HepG2 (cell line): Measurements from ENCODE around the gene ICAM5. TPM values are rescaled to one million over a fixed set of nuclear protein-coding genes. Genes with fewer than 3 reads are reported as not detected.
A peak's percentile ranks its signal among the peaks of the same experiment; 100 is the strongest.

Source experiments
- ATAC-seq: fragments of 200-7000 bp; cut with Tn5 transposase; 3 replicates; pipeline ENCODE4 v1.9.1; 2020; ENCODE audit warnings: mild to moderate bottlenecking, moderate library complexity
- BruUV-seq: library from RNA; stranded (reverse); fragments of 400-500 nt; replicated peaks from 2 replicates; lab custom pipeline; 2021; lab: Mats Ljungman, UMichigan
- CTCF ChIA-PET: fragments of 300-600 bp; formaldehyde crosslinking; extraction: SDS; loops from one replicate; lab custom pipeline; 2021; ENCODE audit warnings: low total read pairs, inconsistent platforms, low intra/inter-chr PET ratio; lab: Yijun Ruan, JAX
- POLR2A ChIA-PET: fragments of 350-600 bp; sonication (Branson Sonifier 250); formaldehyde crosslinking; loops from one replicate; lab custom pipeline; 2020; ENCODE audit warnings: antibody characterized with exemption, inconsistent platforms; lab: Yijun Ruan, JAX
- DNase-seq: peaks from one replicate; pipeline ENCODE4 v3.0.0-alpha.2; 2015; ENCODE audit warnings: low spot score
- FAIRE-seq: peaks from 3 replicates; lab custom pipeline; 2011; peaks lifted over from hg19 to GRCh38; lab: Jason Lieb, UNC
- H2AFZ ChIP-seq: one replicate; pipeline ENCODE4 v1.6.1; 2011; ENCODE audit warnings: low read length, inconsistent platforms
- H3K27ac ChIP-seq: fragments of 300-600 bp; 3 replicates; pipeline ENCODE4 v1.8.0; 2011; ENCODE audit warnings: mixed run types, mild to moderate bottlenecking, mixed read lengths, low read length, inconsistent platforms; ENCODE audit not compliant: insufficient read depth; ENCODE audit errors: extremely low read length
- H3K27me3 ChIP-seq, 2 experiments: fragments of 200-600 bp in 1 of 2; 2 replicates in 1 of 2; 3 replicates in 1 of 2; pipeline versions ENCODE4 v1.6.0 to v1.8.0; 2011; ENCODE audit warnings: low read length in 2 of 2, mild to moderate bottlenecking in 2 of 2, moderate library complexity in 2 of 2, inconsistent platforms in 1 of 2; ENCODE audit not compliant: insufficient read depth in 2 of 2, control insufficient read depth in 1 of 2
- H3K36me3 ChIP-seq, 2 experiments: fragments of 200-600 bp in 1 of 2; replicated peaks in 1 of 2; 2 replicates in 1 of 2; 3 replicates in 1 of 2; pipeline versions ENCODE4 v1.5.1 to v1.8.0; 2011; ENCODE audit warnings: low read length in 2 of 2, inconsistent platforms in 1 of 2; ENCODE audit not compliant: insufficient read depth in 2 of 2, control insufficient read depth in 1 of 2
- H3K4me1 ChIP-seq: 2 replicates; pipeline ENCODE4 v1.5.1; 2012; ENCODE audit warnings: low read length, inconsistent platforms; ENCODE audit not compliant: insufficient read depth
- H3K4me2 ChIP-seq: 2 replicates; pipeline ENCODE4 v1.6.0; 2011; ENCODE audit warnings: low read depth, low read length, inconsistent platforms
- H3K4me3 ChIP-seq, 3 experiments: fragments of 200-600 bp in 1 of 3; sonication (generic), shearing (Covaris generic) in 1 of 3; replicated peaks in 1 of 3; 2 replicates each; pipeline ENCODE4 v1.5.1; 2011 to 2016; ENCODE audit warnings: low read length in 3 of 3, inconsistent platforms in 2 of 3, low read depth in 2 of 3, mild to moderate bottlenecking in 2 of 3, control low read depth in 1 of 3, mixed read lengths in 1 of 3; ENCODE audit not compliant: insufficient read depth in 1 of 3
- H3K79me2 ChIP-seq: one replicate; pipeline ENCODE4 v1.6.1; 2011; ENCODE audit warnings: low read length, inconsistent platforms; ENCODE audit not compliant: insufficient read depth
- H3K9ac ChIP-seq: 2 replicates; pipeline ENCODE4 v1.6.0; 2011; ENCODE audit warnings: mild to moderate bottlenecking, low read depth, low read length, inconsistent platforms; ENCODE audit not compliant: insufficient read depth
- H3K9me3 ChIP-seq: 2 replicates; pipeline ENCODE4 v1.5.1; 2012; ENCODE audit warnings: mild to moderate bottlenecking, low read length
- H4K20me1 ChIP-seq: 2 replicates; pipeline ENCODE4 v1.6.0; 2011; ENCODE audit warnings: inconsistent platforms, mild to moderate bottlenecking, low read length, moderate library complexity; ENCODE audit not compliant: insufficient read depth
- FOXM1 ChIP-seq: sonication (generic); formaldehyde crosslinking; IDR thresholded peaks from 2 replicates; pipeline ENCODE4 v1.5.0; 2020; ENCODE audit warnings: missing genetic modification reagents
- MYNN ChIP-seq: sonication (generic); formaldehyde crosslinking; IDR thresholded peaks from 2 replicates; pipeline ENCODE4 v1.4.0; 2020; ENCODE audit warnings: mild to moderate bottlenecking, low read depth, missing genetic modification reagents
- NCOA1 ChIP-seq: sonication (generic); formaldehyde crosslinking; IDR thresholded peaks from 2 replicates; pipeline ENCODE4 v1.9.0; 2021; ENCODE audit warnings: missing genetic modification reagents
- ZNF136 ChIP-seq: sonication (generic); formaldehyde crosslinking; IDR thresholded peaks from 2 replicates; pipeline ENCODE4 v1.8.1; 2022; ENCODE audit warnings: low read depth, mild to moderate bottlenecking, moderate library complexity, missing genetic modification reagents
- WGBS: methylation state at CpG from one replicate; pipeline ENCODE4 v1.1.6; 2017; ENCODE audit warnings: low lambda C conversion rate; 5-methylcytosine and 5-hydroxymethylcytosine counted together
- in situ Hi-C: cut with HindIII; loops from 2 replicates; pipeline ENCODE4 v1.10.0; 2017; ENCODE audit warnings: low pct_unique_long_range_greater_than_20kb; ENCODE audit not compliant: extremely low pct_ligation_motif_present
- intact Hi-C: fragments of 100-400 bp; cut with micrococcal nuclease; formaldehyde crosslinking; loops from one replicate; pipeline ENCODE4 v1.10.0; 2022; ENCODE audit not compliant: unreplicated experiment
- polyA plus RNA-seq, 8 experiments: library from polyadenylated mRNA; depleted of rRNA in 3 of 8; stranded (reverse) in 7 of 8; unstranded in 1 of 8; fragments of >200 nt; fragmentation: Illumina TruSeq in 4 of 8; extraction: Trizol in 4 of 8; gene quantifications; 2 replicates each; pipeline versions ENCODE4 v1.2.1 to v1.2.3, GENCODE V29; 2011 to 2016; ENCODE audit warnings: low read depth in 4 of 8, missing spikeins in 1 of 8, mixed read lengths in 1 of 8; ENCODE audit not compliant: insufficient read depth in 1 of 8
- total RNA-seq, 5 experiments: library from RNA; depleted of rRNA; stranded (reverse); fragments of >200 nt; fragmentation: Illumina TruSeq; extraction: Trizol; gene quantifications; 2 replicates each; pipeline ENCODE4 v1.2.3, GENCODE V29; 2016; ENCODE audit warnings: low read depth in 1 of 5
- TF ChIP-seq, protein P1 (sequence below): sonication (generic); formaldehyde crosslinking; IDR thresholded peaks from one replicate; pipeline ENCODE4 v1.5.1; 2020; ENCODE audit warnings: mild to moderate bottlenecking, missing genetic modification reagents; ENCODE audit errors: not compliant biosample characterization
- TF ChIP-seq, protein P2 (sequence below): IDR thresholded peaks from 2 replicates; pipeline ENCODE4 v1.6.1; 2012; ENCODE audit warnings: inconsistent platforms
- TF ChIP-seq, protein P3 (sequence below): sonication (generic); formaldehyde crosslinking; IDR thresholded peaks from 2 replicates; pipeline ENCODE4 v1.4.0; 2020; ENCODE audit warnings: missing genetic modification reagents
- TF ChIP-seq, protein P4 (sequence below): sonication (generic); formaldehyde crosslinking; IDR thresholded peaks from 2 replicates; pipeline ENCODE4 v1.4.0; 2020; ENCODE audit warnings: missing genetic modification reagents; ENCODE audit errors: not compliant biosample characterization

ICAM5 gene
- total and polyA plus RNA-seq, 2 of the 13 experiments (the other 11 are each of a cell fraction or from before 2014, with no cell fraction given) = 0.46 to 1.6 TPM

DNA sequence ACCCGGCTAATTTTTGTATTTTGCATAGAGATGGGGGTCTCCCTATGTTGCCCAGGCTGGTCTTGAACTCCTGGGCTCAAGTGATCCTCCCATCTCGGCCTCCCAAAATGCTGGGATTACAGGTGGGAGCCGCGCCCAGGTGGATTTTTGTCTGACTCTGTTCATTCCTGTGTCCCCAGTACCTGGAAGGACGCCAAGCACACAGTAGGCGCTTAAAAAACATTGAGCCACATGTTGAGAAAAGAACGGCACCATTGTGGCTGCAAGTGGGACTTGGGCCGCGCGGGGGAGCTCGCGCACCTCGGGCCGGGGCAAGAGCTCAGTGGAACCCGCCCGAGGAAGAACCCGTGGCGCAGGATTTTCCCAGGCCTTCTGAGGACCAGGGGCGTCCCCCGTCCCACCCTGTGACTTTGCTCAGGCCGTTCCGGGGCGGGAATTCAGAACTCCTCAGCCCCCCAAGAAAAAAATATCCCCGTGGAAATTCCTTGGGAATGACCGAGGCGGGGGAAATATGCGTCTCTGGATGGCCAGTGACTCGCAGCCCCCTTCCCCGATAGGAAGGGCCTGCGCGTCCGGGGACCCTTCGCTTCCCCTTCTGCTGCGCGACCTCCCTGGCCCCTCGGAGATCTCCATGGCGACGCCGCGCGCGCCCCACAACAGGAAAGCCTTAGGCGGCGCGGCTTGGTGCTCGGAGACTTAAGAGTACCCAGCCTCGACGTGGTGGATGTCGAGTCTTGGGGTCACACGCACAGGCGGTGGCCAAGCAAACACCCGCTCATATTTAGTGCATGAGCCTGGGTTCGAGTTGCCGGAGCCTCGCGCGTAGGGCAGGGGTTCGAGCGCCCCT is 20.2 kb upstream of the ICAM5 start:
- Histone ChIP-seq H3K4me1 (peaks cover 70% of the 10 kb centered on the region), H3K36me3 (peaks cover 1 to 6% of the 10 kb centered on the region in 2 experiments; a peak in 3 of 5 replicates), H3K79me2 (peaks cover 28% of the 10 kb centered on the region), H3K27me3 (no peaks in the 10 kb centered on the region), H3K27ac (no peak overlapping the region), H3K4me2 (peak overlapping the region; percentile 87), H3K9ac (peak overlapping the region; percentile 79; the same call in 1 of the 2 replicates), H4K20me1 (no peaks in the 10 kb centered on the region), H3K4me3 (peak overlapping the region in 2 of 3 experiments; percentile 30 to 76; a peak in 3 of 6 replicates), H3K9me3 (no peaks in the 10 kb centered on the region), H2AFZ (no peak overlapping the region)
- FAIRE-seq = peak; percentile 28
- peak; percentile 55 for ATAC-seq
- 37% methylated on average over 28 of the region's 59 CpGs for WGBS
- in situ Hi-C loops = loop anchor here (5.0 kb wide), 1 partner anchor 123 kb away; no protein-coding TSS in a partner anchor
- DNase-seq = peak; percentile 51
- ChIA-PET POLR2A (interaction anchor here (1.2 to 6.5 kb wide), 8 partner anchors 10 to 134 kb away, joined by 3 to 149 read pairs (median 52); partner anchors contain the start of genes CDC37, ICAM4, ICAM5 and MRPL4), CTCF (interaction anchor here (3.6 kb wide), 1 partner anchor 120 kb away, joined by 47 read pairs; no protein-coding TSS in a partner anchor)
- intact Hi-C loops = loop anchor here (2.0 kb wide), 3 partner anchors 17 to 119 kb away; partner anchors contain the start of gene ICAM4
- no TSS peak for BruUV-seq
- TF ChIP-seq, protein P1, sequence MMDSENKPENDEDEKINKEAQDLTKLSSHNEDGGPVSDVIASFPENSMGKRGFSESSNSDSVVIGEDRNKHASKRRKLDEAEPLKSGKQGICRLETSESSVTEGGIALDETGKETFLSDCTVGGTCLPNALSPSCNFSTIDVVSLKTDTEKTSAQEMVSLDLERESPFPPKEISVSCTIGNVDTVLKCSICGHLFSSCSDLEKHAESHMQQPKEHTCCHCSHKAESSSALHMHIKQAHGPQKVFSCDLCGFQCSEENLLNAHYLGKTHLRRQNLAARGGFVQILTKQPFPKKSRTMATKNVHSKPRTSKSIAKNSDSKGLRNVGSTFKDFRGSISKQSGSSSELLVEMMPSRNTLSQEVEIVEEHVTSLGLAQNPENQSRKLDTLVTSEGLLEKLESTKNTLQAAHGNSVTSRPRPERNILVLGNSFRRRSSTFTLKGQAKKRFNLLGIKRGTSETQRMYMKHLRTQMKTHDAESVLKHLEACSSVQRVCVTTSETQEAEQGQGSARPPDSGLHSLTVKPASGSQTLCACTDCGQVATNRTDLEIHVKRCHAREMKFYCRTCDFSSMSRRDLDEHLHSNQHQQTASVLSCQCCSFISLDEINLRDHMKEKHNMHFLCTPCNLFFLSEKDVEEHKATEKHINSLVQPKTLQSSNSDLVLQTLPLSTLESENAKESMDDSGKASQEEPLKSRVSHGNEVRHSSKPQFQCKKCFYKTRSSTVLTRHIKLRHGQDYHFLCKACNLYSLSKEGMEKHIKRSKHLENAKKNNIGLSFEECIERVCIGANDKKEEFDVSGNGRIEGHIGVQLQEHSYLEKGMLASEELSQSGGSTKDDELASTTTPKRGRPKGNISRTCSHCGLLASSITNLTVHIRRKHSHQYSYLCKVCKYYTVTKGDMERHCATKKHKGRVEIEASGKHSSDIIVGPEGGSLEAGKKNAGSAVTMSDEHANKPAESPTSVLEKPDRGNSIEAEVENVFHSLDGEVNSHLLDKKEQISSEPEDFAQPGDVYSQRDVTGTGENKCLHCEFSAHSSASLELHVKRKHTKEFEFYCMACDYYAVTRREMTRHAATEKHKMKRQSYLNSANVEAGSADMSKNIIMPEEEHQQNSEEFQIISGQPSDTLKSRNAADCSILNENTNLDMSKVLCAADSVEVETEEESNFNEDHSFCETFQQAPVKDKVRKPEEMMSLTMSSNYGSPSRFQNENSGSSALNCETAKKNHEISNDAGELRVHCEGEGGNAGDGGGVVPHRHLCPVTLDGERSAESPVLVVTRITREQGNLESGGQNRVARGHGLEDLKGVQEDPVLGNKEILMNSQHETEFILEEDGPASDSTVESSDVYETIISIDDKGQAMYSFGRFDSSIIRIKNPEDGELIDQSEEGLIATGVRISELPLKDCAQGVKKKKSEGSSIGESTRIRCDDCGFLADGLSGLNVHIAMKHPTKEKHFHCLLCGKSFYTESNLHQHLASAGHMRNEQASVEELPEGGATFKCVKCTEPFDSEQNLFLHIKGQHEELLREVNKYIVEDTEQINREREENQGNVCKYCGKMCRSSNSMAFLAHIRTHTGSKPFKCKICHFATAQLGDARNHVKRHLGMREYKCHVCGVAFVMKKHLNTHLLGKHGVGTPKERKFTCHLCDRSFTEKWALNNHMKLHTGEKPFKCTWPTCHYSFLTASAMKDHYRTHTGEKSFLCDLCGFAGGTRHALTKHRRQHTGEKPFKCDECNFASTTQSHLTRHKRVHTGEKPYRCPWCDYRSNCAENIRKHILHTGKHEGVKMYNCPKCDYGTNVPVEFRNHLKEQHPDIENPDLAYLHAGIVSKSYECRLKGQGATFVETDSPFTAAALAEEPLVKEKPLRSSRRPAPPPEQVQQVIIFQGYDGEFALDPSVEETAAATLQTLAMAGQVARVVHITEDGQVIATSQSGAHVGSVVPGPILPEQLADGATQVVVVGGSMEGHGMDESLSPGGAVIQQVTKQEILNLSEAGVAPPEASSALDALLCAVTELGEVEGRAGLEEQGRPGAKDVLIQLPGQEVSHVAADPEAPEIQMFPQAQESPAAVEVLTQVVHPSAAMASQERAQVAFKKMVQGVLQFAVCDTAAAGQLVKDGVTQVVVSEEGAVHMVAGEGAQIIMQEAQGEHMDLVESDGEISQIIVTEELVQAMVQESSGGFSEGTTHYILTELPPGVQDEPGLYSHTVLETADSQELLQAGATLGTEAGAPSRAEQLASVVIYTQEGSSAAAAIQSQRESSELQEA (CRISPR knock-in tag) = no peak
- TF ChIP-seq, protein P2, sequence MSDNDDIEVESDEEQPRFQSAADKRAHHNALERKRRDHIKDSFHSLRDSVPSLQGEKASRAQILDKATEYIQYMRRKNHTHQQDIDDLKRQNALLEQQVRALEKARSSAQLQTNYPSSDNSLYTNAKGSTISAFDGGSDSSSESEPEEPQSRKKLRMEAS = peak; percentile 44
- TF ChIP-seq, protein P3, sequence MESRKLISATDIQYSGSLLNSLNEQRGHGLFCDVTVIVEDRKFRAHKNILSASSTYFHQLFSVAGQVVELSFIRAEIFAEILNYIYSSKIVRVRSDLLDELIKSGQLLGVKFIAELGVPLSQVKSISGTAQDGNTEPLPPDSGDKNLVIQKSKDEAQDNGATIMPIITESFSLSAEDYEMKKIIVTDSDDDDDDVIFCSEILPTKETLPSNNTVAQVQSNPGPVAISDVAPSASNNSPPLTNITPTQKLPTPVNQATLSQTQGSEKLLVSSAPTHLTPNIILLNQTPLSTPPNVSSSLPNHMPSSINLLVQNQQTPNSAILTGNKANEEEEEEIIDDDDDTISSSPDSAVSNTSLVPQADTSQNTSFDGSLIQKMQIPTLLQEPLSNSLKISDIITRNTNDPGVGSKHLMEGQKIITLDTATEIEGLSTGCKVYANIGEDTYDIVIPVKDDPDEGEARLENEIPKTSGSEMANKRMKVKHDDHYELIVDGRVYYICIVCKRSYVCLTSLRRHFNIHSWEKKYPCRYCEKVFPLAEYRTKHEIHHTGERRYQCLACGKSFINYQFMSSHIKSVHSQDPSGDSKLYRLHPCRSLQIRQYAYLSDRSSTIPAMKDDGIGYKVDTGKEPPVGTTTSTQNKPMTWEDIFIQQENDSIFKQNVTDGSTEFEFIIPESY (CRISPR knock-in tag) = peak; percentile 35; the same call in 1 of the 2 replicates
- no peak for TF ChIP-seq MYNN (CRISPR knock-in tag)
- peak; percentile 54; the same call in 1 of the 2 replicates for TF ChIP-seq ZNF136 (CRISPR knock-in tag)
- no peak for TF ChIP-seq NCOA1
- TF ChIP-seq, protein P4, sequence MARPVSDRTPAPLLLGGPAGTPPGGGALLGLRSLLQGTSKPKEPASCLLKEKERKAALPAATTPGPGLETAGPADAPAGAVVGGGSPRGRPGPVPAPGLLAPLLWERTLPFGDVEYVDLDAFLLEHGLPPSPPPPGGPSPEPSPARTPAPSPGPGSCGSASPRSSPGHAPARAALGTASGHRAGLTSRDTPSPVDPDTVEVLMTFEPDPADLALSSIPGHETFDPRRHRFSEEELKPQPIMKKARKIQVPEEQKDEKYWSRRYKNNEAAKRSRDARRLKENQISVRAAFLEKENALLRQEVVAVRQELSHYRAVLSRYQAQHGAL = no peak
- no peak for TF ChIP-seq FOXM1 (CRISPR knock-in tag)
